Measurements from ENCODE around the gene FOXP2.
"Not testable (repeated sequence)": the region's sequence is repeated elsewhere in the genome, so short reads cannot be mapped to it uniquely, and the experiment has no call there.

The FOXP2 gene

DNA sequence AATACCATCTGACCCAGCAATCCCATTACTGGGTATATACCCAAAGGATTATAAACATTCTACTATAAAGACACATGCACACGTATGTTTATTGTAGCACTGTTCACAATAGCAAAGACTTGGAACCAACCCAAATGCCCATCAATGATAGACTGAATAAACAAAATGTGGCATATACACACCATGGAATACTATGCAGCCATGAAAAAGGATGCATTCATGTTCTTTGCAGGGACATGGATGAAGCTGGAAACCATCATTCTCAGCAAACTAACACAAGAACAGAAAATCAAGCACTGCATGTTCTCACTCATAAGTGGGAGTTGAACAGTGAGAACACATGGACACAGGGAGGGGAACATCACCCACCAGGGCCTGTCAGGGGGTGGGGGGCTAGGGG is 96.2 kb downstream of the FOXP2 start:
- ATAC-seq, H3K27me3 Mint-ChIP-seq, H3K4me3 Mint-ChIP-seq, H3K27ac Mint-ChIP-seq, H3K9me3 Mint-ChIP-seq, DNase-seq, H3K4me1 Mint-ChIP-seq: not testable (repeated sequence)

DNA sequence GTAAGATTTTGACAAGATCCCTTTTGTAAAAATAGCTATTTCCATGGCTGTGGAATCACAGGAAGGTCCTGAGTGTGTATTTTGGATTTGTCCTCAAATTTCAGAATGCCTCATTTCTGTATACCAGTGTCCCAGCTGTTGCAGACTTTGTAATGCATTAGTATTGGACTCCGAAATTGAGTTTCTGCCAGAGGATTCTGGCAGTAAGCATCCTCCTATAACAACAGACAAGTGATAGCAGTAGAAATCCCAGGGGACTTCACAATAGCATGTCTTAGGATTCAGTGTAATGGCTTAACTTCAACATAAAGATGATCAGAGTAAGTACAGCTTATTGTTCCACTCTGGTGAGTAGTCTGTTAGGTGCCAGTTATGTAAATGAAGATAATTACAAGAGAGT is 104.6 kb downstream of the FOXP2 start:
- ATAC-seq = no peak
- no peak overlapping the region for H3K27ac Mint-ChIP-seq
- DNase-seq = no peak
- H3K4me3 Mint-ChIP-seq = no peak overlapping the region
- no peaks in the 10 kb centered on the region for H3K9me3 Mint-ChIP-seq
- no peaks in the 10 kb centered on the region for H3K4me1 Mint-ChIP-seq
- no peaks in the 10 kb centered on the region for H3K27me3 Mint-ChIP-seq

DNA sequence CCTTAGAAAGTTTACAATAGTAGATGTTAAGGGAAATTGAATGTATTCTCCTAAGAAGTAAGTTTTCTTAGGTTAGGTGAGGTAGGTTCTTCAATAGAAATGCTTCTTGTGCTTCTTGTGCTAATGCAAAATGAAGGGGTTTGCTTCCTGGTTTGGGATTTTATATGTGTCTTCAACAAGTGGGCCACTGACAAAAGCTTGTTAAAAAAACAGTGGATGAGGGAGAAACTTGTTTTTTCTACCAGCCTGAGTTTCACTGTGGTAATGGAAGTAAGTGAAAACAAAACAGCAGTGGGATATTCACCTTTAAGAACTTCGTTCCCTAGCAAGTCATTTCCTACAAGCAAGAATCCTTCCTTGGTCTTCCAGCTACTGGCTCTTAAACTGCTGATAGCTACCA is 107.5 kb downstream of the FOXP2 start:
- DNase-seq (no peak), ATAC-seq (no peak)
- Mint-ChIP-seq H3K27ac (no peak overlapping the region), H3K27me3 (no peaks in the 10 kb centered on the region), H3K9me3 (no peaks in the 10 kb centered on the region), H3K4me3 (no peak overlapping the region), H3K4me1 (no peaks in the 10 kb centered on the region)

DNA sequence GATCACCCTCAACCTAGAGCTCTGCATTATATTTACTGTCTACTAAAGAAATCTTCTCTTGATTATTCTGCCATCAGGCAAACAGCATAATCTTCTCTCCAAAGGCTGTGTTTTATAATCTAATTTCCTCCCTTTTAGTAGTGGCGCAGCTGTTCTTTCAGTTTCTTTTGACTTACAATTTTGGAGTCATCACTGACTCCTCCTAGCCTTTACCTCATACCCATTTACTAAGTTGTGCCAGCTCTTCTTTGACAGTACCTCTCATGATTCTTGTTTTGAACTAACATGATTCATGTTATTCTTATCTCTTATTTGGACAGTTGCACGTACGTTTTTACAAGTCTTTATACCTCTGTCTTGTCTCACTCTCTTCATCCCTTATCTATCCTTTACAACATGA is 113.0 kb downstream of the FOXP2 start:
- H3K4me1 Mint-ChIP-seq = no peaks in the 10 kb centered on the region
- no peak overlapping the region for H3K4me3 Mint-ChIP-seq
- H3K27ac Mint-ChIP-seq = no peak overlapping the region
- no peaks in the 10 kb centered on the region for H3K27me3 Mint-ChIP-seq
- no peak for ATAC-seq
- no peaks in the 10 kb centered on the region for H3K9me3 Mint-ChIP-seq
- no peak for DNase-seq

DNA sequence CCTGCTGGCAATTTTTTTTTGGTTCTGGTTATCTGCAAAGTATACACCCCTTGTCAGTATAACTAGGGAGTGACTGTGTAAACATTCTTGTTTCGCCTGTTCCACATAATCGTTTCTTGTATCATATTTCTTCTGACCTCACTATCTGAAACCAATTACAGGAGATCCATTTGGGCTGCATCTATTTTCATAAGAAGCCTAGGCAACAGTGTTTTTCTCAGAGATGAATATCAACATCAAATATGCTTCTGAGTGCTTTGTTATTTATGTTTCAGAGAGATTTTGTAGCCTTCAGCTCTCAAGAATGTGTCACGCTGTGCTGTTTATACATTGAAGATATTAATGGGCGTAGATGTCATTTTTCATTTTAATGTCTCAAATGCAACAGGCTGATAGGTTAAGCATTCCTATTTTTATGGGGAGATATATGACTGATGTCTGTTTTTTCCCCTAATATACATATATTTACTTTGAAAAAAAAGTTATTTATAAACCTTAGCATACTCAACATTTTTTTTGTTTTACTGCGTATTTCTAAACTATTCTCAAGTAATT is 115.5 kb downstream of the FOXP2 start:
- Mint-ChIP-seq H3K9me3 (no peaks in the 10 kb centered on the region), H3K4me1 (no peaks in the 10 kb centered on the region), H3K27me3 (no peaks in the 10 kb centered on the region), H3K27ac (no peak overlapping the region), H3K4me3 (no peak overlapping the region)
- DNase-seq (no peak), ATAC-seq (no peak)

DNA sequence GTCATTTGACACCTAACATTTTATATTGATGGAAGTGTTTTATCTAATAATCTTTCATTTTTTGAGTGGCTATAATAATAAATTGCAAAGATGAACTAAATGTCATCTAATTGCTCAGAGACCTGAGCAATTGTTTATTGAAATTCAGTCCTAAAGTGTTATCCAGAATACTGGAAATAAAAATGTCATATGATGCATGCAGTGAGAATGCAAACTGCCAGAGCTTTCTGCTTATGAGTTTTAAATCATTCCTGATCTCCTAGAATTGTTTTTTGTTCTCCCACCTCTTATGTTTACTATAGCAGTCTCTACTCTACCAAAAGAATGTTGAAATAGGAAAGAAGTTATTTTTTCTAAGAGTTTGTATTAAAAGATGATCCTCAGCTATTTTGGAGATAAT is 116.7 kb downstream of the FOXP2 start:
- H3K27ac Mint-ChIP-seq = no peak overlapping the region
- ATAC-seq (no peak), DNase-seq (no peak)
- H3K4me3 Mint-ChIP-seq = no peak overlapping the region
- no peaks in the 10 kb centered on the region for H3K9me3 Mint-ChIP-seq
- no peaks in the 10 kb centered on the region for H3K27me3 Mint-ChIP-seq
- H3K4me1 Mint-ChIP-seq = no peaks in the 10 kb centered on the region

DNA sequence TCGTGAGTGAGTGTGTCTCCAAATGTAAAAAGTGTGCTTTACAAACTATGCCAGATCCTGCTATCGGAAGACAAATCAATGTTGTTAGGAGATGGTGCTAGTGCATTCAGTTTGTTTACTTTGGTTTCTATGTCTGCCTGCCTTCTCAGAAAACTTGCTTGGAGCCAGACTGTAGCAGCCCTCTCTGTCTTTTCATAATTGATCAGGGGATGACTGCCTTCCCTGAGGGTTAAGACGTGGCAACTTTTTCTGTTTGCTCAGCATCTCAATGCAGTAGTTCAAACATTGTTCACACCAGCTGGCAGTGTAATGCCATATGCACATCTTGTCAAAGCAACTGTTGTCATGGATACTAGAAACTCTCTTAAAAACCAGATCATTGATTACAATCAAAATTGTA is 118.5 kb downstream of the FOXP2 start:
- DNase-seq (no peak), ATAC-seq (no peak)
- Mint-ChIP-seq H3K27me3 (no peaks in the 10 kb centered on the region), H3K4me3 (no peak overlapping the region), H3K9me3 (no peaks in the 10 kb centered on the region), H3K4me1 (no peaks in the 10 kb centered on the region), H3K27ac (no peak overlapping the region)

DNA sequence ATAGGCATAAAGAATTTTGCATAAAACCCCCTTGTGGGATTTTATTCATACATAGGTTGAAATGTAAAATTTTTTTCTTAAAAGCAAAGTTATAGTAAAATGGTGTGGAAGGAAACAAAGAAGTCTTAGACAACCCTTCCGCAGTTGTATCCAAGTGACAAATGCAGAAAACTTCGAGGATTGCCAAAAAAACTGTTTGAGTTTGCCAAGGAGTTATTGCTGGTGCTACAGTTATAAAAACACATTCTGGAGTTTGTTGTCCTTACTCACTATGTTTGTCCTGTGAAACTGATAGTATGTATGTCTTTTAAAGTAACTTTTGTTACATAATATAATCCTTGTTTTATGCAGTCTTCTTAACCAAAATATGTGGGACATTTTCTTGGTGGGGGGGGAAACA is 120.3 kb downstream of the FOXP2 start:
- Mint-ChIP-seq H3K4me3 (no peak overlapping the region), H3K4me1 (no peaks in the 10 kb centered on the region), H3K9me3 (no peaks in the 10 kb centered on the region), H3K27me3 (no peaks in the 10 kb centered on the region), H3K27ac (no peak overlapping the region)
- DNase-seq = no peak
- no peak for ATAC-seq

DNA sequence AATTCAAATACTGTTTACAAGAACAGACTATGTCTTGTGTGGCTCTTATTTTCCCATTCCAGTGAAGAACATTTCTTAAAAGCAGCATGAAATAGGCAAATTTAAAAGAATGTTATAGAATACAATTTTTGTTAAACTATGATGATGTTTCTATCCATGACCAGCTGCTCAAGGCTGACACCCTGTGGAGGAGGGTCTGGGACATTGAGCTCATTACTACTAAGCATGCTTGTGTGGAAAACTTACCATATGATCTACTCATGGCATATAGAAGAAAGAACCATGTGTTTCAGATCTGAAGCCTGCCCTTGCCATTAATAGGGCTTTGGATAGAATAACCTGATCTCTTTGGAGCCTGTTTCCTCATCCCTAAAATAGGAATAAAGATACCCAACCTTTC is 125.0 kb downstream of the FOXP2 start:
- Mint-ChIP-seq H3K4me3 (no peak overlapping the region), H3K9me3 (no peaks in the 10 kb centered on the region), H3K27me3 (no peaks in the 10 kb centered on the region), H3K4me1 (no peaks in the 10 kb centered on the region), H3K27ac (no peak overlapping the region)
- ATAC-seq (no peak), DNase-seq (no peak)

DNA sequence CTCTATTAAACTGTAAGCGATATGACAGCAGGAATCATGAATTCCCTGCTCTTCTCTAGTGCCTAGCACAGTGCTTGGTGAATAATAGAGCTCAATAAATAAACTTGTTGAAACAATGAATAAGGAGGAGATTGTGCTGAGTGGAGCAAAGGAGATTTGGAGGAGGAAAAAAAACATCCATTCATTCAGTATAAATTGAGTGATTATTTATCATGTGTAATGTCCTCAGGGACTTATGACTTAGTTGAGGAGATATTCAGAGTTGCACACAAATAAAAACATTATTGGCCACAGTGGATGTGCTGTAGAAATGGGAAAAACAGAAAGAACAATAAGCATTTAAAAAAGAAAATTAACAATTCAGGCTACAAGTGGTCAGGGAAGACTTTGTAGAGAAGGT is 125.7 kb downstream of the FOXP2 start:
- H3K9me3 Mint-ChIP-seq = no peaks in the 10 kb centered on the region
- ATAC-seq = no peak

DNA sequence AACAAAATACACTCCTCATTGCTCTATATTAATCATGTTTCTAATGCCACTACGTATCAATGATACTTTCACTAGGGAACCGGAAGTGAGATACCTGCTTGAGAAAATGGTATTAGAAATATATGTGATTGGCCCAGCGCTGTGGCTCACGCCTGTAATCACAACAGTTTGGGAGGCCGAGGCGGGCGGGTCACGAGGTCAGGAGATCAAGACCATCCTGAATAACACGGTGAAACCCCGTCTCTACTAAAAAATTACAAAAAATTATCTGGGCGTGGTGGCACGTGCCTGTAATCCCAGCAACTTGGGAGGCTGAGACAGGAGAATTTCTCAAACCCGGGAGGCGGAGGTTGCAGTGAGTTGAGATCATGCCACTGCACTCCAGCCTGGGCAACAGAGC is 132.7 kb downstream of the FOXP2 start:
- not testable (repeated sequence) for ATAC-seq, H3K27ac Mint-ChIP-seq, DNase-seq

More for the DNA sequence above, 125.7 kb downstream of the FOXP2 start:
- no peaks in the 10 kb centered on the region for H3K4me1 Mint-ChIP-seq
- H3K27ac Mint-ChIP-seq = no peak overlapping the region
- no peak for DNase-seq
- no peaks in the 10 kb centered on the region for H3K27me3 Mint-ChIP-seq
- no peak overlapping the region for H3K4me3 Mint-ChIP-seq

DNA sequence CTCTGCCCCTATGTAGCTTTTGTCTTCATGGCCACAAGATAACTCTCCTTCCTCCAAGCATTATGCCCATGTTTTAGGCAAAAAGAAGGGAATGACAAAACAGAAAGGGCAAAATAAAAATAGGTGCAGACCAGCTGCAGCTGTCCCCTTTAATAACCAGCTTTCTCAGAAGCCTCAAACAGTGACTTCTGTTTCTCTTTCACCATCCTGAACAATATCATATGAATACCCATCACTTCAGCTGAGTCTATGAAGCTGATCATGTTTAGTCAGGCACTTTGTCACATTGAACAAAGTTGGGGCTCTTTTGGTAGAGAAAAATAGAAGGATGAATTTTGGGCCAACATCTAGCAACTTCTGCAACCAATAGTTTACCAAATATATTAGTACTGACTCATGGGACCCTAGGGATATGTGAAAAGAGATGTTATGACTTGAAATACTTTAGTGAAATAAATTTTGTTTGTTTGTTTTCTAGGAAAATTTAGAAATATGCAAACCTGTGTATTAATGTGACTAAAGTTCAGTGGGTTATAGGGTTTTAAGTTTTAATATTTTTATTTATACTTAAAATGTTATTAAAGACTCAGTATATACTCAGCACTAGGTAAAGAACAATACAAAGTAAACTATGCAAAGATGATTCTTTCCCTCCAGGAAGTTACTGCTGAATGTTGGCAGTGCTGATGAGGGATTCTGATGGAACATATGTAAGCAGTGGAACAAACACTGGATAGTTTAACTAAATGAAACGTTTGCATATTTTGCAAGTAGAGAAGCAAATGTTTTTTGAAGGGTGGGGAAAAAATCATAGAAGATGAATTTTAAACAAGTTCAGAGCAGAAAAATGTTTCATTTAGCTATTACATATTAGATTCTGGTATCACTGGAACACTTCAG is 133.7 kb downstream of the FOXP2 start:
- DNase-seq (no peak), ATAC-seq (no peak)
- no peak overlapping the region for H3K27ac Mint-ChIP-seq
- no peaks in the 10 kb centered on the region for H3K4me1 Mint-ChIP-seq
- no peaks in the 10 kb centered on the region for H3K27me3 Mint-ChIP-seq
- H3K4me3 Mint-ChIP-seq = no peak overlapping the region
- peaks cover 0 to 4% of the 10 kb centered on the region in 2 donors for H3K9me3 Mint-ChIP-seq

More for the DNA sequence above, 132.7 kb downstream of the FOXP2 start:
- not testable (repeated sequence) for H3K27me3 Mint-ChIP-seq, H3K4me3 Mint-ChIP-seq, H3K4me1 Mint-ChIP-seq, H3K9me3 Mint-ChIP-seq

DNA sequence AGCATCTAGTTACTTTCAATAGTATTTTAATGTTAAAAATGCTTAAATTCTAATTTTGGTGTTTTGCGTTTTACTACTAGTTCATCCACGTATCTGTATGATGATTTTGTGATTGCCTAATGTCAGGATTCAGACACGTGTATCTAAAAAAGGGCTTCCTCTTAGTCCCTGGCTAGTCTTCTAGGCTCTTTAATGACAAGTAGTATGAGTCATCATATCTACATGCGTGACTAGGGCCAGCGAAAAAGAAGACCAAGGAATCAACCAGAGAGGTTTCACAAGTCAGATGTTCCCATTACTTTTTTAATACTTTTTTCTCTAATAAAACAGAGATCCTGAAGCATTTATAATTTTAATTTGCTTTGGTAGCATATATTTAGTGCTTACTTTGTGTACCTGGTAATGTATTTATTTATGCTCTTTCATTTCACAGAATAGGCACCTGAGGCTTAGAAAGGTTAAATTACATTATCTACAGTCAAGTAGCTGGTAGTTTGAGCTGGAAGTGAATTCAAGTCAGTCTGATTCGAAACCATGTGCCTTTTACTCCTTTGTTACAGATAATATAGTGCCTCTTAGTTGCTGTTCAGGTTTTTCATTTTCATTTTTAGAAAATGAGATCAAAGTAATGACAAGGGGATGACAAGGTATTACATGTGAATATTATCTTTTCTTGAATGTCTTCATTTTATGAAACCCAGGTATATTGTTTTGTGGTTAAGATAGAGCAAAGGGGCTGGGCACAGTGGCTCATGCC is 140.3 kb downstream of the FOXP2 start:
- H3K27me3 Mint-ChIP-seq = no peaks in the 10 kb centered on the region
- ATAC-seq = no peak
- H3K4me3 Mint-ChIP-seq = no peak overlapping the region
- no peak overlapping the region for H3K27ac Mint-ChIP-seq
- no peaks in the 10 kb centered on the region for H3K4me1 Mint-ChIP-seq
- no peak for DNase-seq
- peaks cover 0 to 4% of the 10 kb centered on the region in 2 donors for H3K9me3 Mint-ChIP-seq

DNA sequence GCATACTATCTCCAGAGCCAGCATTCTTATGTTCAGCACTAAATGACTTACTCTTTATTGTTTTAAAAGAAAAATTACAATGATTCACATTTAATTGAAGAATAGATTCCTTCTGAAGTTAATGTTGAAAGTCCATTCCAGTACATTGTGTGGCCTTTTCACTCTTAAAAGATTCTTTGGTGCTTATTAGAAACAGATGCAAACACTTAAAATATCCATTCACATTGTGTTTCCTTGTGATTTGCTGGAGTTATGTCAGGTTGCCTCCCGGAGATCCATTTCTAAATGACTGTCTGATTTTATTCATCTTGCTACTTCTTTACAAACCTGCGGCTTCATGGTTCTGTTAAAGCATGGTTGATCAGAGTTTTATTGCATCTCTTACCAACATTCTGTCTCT is 152.8 kb downstream of the FOXP2 start:
- H3K27me3 Mint-ChIP-seq = no peaks in the 10 kb centered on the region
- no peaks in the 10 kb centered on the region for H3K9me3 Mint-ChIP-seq
- ATAC-seq (no peak), DNase-seq (no peak)
- no peak overlapping the region for H3K4me3 Mint-ChIP-seq
- no peaks in the 10 kb centered on the region for H3K4me1 Mint-ChIP-seq
- H3K27ac Mint-ChIP-seq = no peak overlapping the region

DNA sequence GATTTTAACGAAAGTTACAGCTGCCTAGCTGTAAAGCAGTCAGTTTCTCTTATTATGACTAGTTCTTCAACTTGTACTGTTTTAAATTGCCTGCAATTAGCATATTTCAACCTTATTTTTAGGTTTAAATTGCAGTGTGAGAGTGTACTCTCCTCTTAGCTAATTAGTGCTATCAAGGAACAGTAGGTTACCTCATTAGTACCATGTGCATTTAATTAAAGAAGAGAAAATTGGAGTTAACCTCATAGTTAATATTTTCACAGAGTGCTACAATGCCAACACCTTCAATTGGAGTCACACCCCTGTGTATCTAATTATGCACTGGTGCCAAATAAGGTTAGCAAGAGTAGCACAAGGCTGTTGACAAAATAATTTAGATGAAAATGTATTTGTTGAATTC is 154.6 kb downstream of the FOXP2 start:
- Mint-ChIP-seq H3K27ac (no peak overlapping the region), H3K9me3 (no peaks in the 10 kb centered on the region), H3K27me3 (no peaks in the 10 kb centered on the region), H3K4me1 (no peaks in the 10 kb centered on the region), H3K4me3 (no peak overlapping the region)
- ATAC-seq (no peak), DNase-seq (no peak)

DNA sequence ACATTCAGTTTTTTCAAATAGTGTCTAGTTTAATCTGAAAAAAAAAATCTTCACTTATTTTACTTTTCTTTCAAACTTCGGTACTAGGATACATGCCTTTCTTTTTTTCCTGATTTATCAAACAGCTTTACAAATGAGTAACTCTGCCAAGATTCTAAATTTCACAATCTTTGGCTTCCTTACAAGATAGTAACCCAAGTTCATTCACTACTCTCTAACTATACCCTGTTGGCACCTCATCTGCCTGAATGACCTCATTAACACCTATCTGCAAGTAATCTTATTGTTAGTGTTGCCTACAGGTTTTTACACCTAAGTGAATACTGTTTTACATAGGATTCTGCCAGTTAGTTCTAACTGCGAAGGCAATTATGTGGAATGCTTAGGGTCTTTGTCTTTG is 159.8 kb downstream of the FOXP2 start:
- Mint-ChIP-seq H3K4me3 (no peak overlapping the region), H3K9me3 (no peaks in the 10 kb centered on the region), H3K4me1 (no peaks in the 10 kb centered on the region), H3K27ac (no peak overlapping the region), H3K27me3 (no peaks in the 10 kb centered on the region)
- ATAC-seq = no peak
- no peak for DNase-seq

Measured in stimulated activated naive CD8-positive, alpha-beta T cell treated with anti-CD3 and anti-CD28 coated beads, Interleukin-15, amount 100 ng/mL, for 72 hours (primary cell).